LNCAP (cell line): ENCODE measurements around the gene BEST3.
A peak's percentile ranks its signal among the peaks of the same experiment; 100 is the strongest.

Experiments
- CTCF ChIP-seq: fragments of 450-650 bp; IDR thresholded peaks from 2 replicates; pipeline ENCODE4 v1.5.1; 2017; ENCODE audit warnings: mild to moderate bottlenecking

BEST3 gene

GRCh38 chr12:69671597-69671996, 27.5 kb downstream of the BEST3 start:
- TF ChIP-seq CTCF, result no peak

- no peak for TF ChIP-seq CTCF
Observed at GRCh38 chr12:69666798-69667197, 32.3 kb downstream of the BEST3 start.

- peak; percentile 51 for TF ChIP-seq CTCF
Observed at GRCh38 chr12:69664930-69665377, 34.1 kb downstream of the BEST3 start.

GRCh38 chr12:69663726-69664125, 35.4 kb downstream of the BEST3 start:
- TF ChIP-seq CTCF, result no peak

- no peak for TF ChIP-seq CTCF
Observed at GRCh38 chr12:69662764-69663163, 36.3 kb downstream of the BEST3 start.

GRCh38 chr12:69661386-69661785, 37.7 kb downstream of the BEST3 start:
- TF ChIP-seq CTCF, result no peak

GRCh38 chr12:69660164-69660863, 38.8 kb downstream of the BEST3 start:
- no peak for TF ChIP-seq CTCF

- TF ChIP-seq CTCF, result no peak
Observed at GRCh38 chr12:69658203-69658602, 40.9 kb downstream of the BEST3 start.
